ENCODE results near the gene MRTFB. TPM values are rescaled to one million over a fixed set of nuclear protein-coding genes. Genes with fewer than 3 reads are reported as not detected.

The MRTFB gene
- total RNA-seq, 1 experiment from 2014 or later, result 12.1 TPM

GRCh38 chr16:14268073-14268472 is 197.0 kb downstream of the MRTFB start:
- Histone ChIP-seq H3K4me1 (replicated peaks) (no peaks in the 10 kb centered on the region), H3K27me3 (replicated peaks) (no peaks in the 10 kb centered on the region), H3K36me3 (peaks cover 19% of the 10 kb centered on the region), H3K27ac (no peak overlapping the region), H3K4me3 (no peak overlapping the region), H3K9me3 (replicated peaks) (0 out of 2 replicates have a peak, but pooled peaks cover 3% of the 10 kb centered on the region)
- no peak for DNase-seq (ENCODE audit: low read depth in 1 of 2, low spot score in 2 of 2)

DNA sequence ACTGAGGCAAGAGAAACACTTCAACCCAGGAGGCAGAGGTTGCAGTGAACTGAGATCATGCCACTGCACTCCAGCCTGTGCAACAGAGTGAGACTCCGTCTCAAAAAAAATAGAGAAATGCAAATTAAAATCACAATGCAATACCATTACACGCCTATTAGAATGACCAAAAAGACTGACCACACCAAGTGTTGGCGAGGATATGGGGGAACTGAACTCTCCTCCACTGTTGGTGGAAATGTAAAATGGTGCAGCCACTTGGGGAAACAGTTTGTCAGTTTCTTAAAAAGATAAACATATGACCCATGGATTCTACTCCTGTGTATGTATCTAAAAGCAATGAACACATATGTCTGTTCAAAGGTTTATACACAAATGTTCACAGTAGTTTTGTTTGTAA is 204.8 kb downstream of the MRTFB start:
- no peaks in the 10 kb centered on the region for H3K9me3 ChIP-seq (replicated peaks)
- peaks cover 23% of the 10 kb centered on the region for H3K4me1 ChIP-seq (replicated peaks)
- H3K27ac ChIP-seq, result no peak overlapping the region
- H3K4me3 ChIP-seq, result no peak overlapping the region
- no peak for DNase-seq (ENCODE audit: low read depth in 1 of 2, low spot score in 2 of 2)
- no peaks in the 10 kb centered on the region for H3K36me3 ChIP-seq
- no peaks in the 10 kb centered on the region for H3K27me3 ChIP-seq (replicated peaks)

DNA sequence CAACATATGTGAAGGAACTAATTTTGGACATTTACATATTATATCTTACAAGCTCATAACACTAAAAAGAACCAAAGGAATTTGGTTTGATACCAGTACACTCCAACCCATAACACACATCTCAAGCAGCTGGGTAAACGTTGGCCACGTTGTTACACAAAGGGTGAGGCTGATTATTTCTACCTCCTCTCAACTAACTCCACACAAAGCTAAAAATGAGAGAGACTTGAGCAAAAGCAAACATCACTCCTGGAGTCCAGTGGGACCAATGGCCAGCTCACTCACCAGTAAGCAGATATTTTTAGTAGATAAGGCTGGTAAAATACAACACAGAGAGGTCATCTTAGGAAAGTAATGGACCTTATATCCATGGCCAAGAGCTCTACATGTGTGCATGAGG is 207.6 kb downstream of the MRTFB start:
- H3K9me3 ChIP-seq (replicated peaks), result no peaks in the 10 kb centered on the region
- peaks cover 31% of the 10 kb centered on the region for H3K4me1 ChIP-seq (replicated peaks)
- no peak overlapping the region for H3K27ac ChIP-seq
- DNase-seq (ENCODE audit: low read depth in 1 of 2, low spot score in 2 of 2), result no peak
- no peak overlapping the region for H3K4me3 ChIP-seq
- no peaks in the 10 kb centered on the region for H3K36me3 ChIP-seq
- H3K27me3 ChIP-seq (replicated peaks), result no peaks in the 10 kb centered on the region

- Histone ChIP-seq H3K4me1 (replicated peaks) (peaks cover 38% of the 10 kb centered on the region), H3K9me3 (replicated peaks) (no peaks in the 10 kb centered on the region), H3K27me3 (replicated peaks) (no peaks in the 10 kb centered on the region), H3K27ac (peak overlapping the region; percentile 66), H3K36me3 (peaks cover 3% of the 10 kb centered on the region; the same call in 1 of the 2 replicates), H3K4me3 (no peak overlapping the region)
- DNase-seq (ENCODE audit: low read depth in 1 of 2, low spot score in 2 of 2), result peak; percentile 67 to 86
Observed at GRCh38 chr16:14280541-14280940, 209.4 kb downstream of the MRTFB start.

- peak in 1 of 2 experiments; percentile 29 for DNase-seq (ENCODE audit: low read depth in 1 of 2, low spot score in 2 of 2)
- peaks cover 42% of the 10 kb centered on the region for H3K4me1 ChIP-seq (replicated peaks)
- H3K4me3 ChIP-seq, result no peak overlapping the region
Observed at GRCh38 chr16:14283786-14284185, 212.7 kb downstream of the MRTFB start.

GRCh38 chr16:14284371-14284770 is 213.3 kb downstream of the MRTFB start:
- H3K27me3 ChIP-seq (replicated peaks), result no peaks in the 10 kb centered on the region
- no peak overlapping the region for H3K4me3 ChIP-seq
- H3K36me3 ChIP-seq, result peaks cover 3% of the 10 kb centered on the region; the same call in 1 of the 2 replicates
- DNase-seq (ENCODE audit: low read depth in 1 of 2, low spot score in 2 of 2), result peak in 1 of 2 experiments; percentile 23
- no peak overlapping the region for H3K27ac ChIP-seq
- H3K4me1 ChIP-seq (replicated peaks), result peaks cover 36% of the 10 kb centered on the region
- peaks cover 6% of the 10 kb centered on the region; the same call in 1 of the 2 replicates for H3K9me3 ChIP-seq (replicated peaks)

More at GRCh38 chr16:14283786-14284185, 212.7 kb downstream of the MRTFB start:
- Histone ChIP-seq H3K27me3 (replicated peaks) (no peaks in the 10 kb centered on the region), H3K27ac (no peak overlapping the region), H3K9me3 (replicated peaks) (0 out of 2 replicates have a peak, but pooled peaks cover 2% of the 10 kb centered on the region), H3K36me3 (peaks cover 3% of the 10 kb centered on the region; the same call in 1 of the 2 replicates)

- DNase-seq (ENCODE audit: low read depth in 1 of 2, low spot score in 2 of 2), result no peak
- Histone ChIP-seq H3K27ac (peak overlapping the region; percentile 34), H3K9me3 (replicated peaks) (peaks cover 12% of the 10 kb centered on the region), H3K4me3 (peak overlapping the region; percentile 75), H3K27me3 (replicated peaks) (no peaks in the 10 kb centered on the region), H3K4me1 (replicated peaks) (peaks cover 29% of the 10 kb centered on the region), H3K36me3 (peaks cover 3% of the 10 kb centered on the region; the same call in 1 of the 2 replicates)
Observed at GRCh38 chr16:14284930-14285512, 213.9 kb downstream of the MRTFB start.

GRCh38 chr16:14285513-14286367 is 214.6 kb downstream of the MRTFB start:
- Histone ChIP-seq H3K9me3 (replicated peaks) (peaks cover 15% of the 10 kb centered on the region), H3K4me1 (replicated peaks) (peaks cover 25% of the 10 kb centered on the region), H3K36me3 (peaks cover 3% of the 10 kb centered on the region; the same call in 1 of the 2 replicates), H3K27ac (peak overlapping the region; percentile 34), H3K27me3 (replicated peaks) (no peaks in the 10 kb centered on the region), H3K4me3 (peak overlapping the region; percentile 75)
- DNase-seq (ENCODE audit: low read depth in 1 of 2, low spot score in 2 of 2), result peak; percentile 98 to 100

DNA sequence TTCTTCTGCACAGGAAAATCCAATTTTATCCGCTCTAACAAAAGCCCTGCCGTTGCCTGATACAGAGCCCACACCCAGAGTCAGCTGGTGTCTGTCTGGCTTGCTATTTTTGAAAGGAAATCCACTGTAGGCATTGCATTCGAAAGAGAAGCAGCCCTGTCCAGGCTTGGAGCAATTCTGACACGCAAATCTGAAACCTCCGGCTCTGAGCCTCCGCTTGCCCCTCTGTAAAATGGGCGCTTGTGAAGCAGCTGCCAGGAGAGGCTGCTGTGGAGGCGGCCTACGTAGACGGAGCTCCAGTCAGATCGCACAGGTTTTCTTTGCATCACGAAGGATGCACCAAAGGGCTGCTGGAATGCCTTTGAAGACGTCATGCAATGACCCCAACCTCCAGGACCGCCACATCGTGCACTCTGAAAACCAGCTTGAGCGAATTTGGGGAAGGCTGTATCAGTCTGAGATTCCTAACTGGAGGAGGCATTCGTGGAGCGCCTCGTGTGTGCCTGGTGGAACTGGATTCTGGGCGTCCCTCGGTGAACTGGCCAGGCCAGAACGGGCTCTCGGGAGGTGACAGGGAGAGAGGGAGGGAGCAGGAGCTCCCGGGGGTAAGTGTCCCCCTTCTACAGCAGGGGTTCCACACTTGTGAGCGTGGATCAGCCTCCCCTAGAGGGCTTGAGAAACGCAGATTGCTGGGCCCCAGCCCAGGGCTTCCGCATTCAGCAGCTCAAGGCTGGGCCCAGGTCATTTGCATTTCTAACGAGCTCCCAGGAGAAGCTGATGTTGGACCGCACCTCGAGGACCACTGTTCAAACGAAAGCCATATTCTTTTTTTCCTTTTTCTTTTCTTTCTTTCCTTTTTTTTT is 215.5 kb downstream of the MRTFB start:
- peaks cover 15% of the 10 kb centered on the region for H3K9me3 ChIP-seq (replicated peaks)
- peaks cover 3% of the 10 kb centered on the region; the same call in 1 of the 2 replicates for H3K36me3 ChIP-seq
- H3K4me1 ChIP-seq (replicated peaks), result peaks cover 16% of the 10 kb centered on the region
- H3K27ac ChIP-seq, result no peak overlapping the region
- no peak for DNase-seq (ENCODE audit: low read depth in 1 of 2, low spot score in 2 of 2)
- no peaks in the 10 kb centered on the region for H3K27me3 ChIP-seq (replicated peaks)
- H3K4me3 ChIP-seq, result no peak overlapping the region

GRCh38 chr16:14289692-14290340 is 218.7 kb downstream of the MRTFB start:
- no peak for DNase-seq (ENCODE audit: low read depth in 1 of 2, low spot score in 2 of 2)
- H3K36me3 ChIP-seq, result peaks cover 3% of the 10 kb centered on the region; the same call in 1 of the 2 replicates
- no peak overlapping the region for H3K27ac ChIP-seq
- no peaks in the 10 kb centered on the region for H3K27me3 ChIP-seq (replicated peaks)
- peaks cover 15% of the 10 kb centered on the region for H3K9me3 ChIP-seq (replicated peaks)
- peaks cover 9% of the 10 kb centered on the region for H3K4me1 ChIP-seq (replicated peaks)
- no peak overlapping the region for H3K4me3 ChIP-seq

DNA sequence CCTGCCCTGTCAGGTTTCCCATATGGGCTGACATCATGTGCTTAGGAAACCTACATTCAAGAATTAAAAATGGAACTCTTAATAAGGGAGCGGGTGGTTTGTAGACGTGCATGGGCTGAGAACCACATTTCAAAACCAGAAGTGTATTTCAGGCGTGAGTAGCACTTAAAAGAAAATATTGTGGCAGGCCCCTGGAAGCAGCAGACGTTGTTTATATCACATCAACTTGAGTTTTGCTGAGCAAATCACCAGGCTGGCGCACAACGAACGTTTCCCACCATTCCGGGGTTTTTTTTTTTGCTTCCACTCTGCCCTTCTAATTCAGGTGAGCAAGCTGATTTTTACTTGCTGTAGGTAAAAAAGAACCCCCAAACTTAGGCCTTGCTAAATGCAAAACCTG is 220.2 kb downstream of the MRTFB start:
- no peaks in the 10 kb centered on the region for H3K36me3 ChIP-seq
- no peak overlapping the region for H3K4me3 ChIP-seq

DNA sequence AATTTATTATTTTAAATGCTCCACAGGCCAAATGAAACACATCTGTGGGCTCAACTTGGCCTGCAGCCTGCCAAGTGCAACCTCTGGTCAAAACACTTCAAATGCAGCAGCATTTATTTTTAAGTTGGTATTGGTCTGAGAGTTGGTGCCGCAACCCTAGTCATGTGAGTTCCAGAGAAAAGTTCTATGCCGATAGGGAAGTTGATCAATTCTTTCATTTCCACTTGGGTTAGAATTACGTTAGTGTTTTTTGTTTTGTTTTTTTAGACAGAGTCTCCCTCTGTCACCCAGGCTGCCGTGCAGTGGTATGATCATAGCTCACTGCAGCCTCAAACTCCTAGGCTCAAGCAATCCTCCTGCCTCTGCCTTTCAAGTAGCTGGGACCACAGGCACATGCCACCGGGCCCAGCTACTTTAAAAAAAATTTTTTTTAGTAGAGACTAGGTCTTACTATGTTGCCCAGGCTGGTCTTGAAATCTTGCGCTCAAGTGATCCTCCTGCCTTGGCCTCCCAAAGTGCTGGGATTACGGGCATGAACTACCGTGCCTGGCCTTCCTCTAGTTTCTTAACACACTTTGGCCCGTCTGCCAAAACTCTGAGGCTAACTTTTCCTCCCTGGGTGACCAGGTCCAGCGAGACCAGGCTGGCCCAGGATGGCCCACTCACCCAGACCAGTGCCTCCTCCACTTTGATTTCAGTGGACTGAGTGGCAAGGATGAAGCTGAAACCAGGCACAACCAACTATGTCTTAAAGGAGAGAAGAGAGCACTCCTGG is 221.1 kb downstream of the MRTFB start:
- DNase-seq (ENCODE audit: low read depth in 1 of 2, low spot score in 2 of 2), result no peak
- no peaks in the 10 kb centered on the region for H3K4me1 ChIP-seq (replicated peaks)
- no peaks in the 10 kb centered on the region for H3K27me3 ChIP-seq (replicated peaks)
- H3K27ac ChIP-seq, result no peak overlapping the region
- H3K4me3 ChIP-seq, result no peak overlapping the region
- H3K36me3 ChIP-seq, result no peaks in the 10 kb centered on the region
- peaks cover 15% of the 10 kb centered on the region for H3K9me3 ChIP-seq (replicated peaks)

More for the DNA sequence above, 220.2 kb downstream of the MRTFB start:
- peaks cover 5% of the 10 kb centered on the region for H3K4me1 ChIP-seq (replicated peaks)
- no peaks in the 10 kb centered on the region for H3K27me3 ChIP-seq (replicated peaks)
- no peak for DNase-seq (ENCODE audit: low read depth in 1 of 2, low spot score in 2 of 2)
- H3K9me3 ChIP-seq (replicated peaks), result peaks cover 15% of the 10 kb centered on the region
- no peak overlapping the region for H3K27ac ChIP-seq

All from SJSA1 (cell line).